HepG2 (cell line): ENCODE results near the gene KDM5C.

Experiments
- IKZF1 ChIP-seq: fragments of 450-650 bp; IDR thresholded peaks from 2 replicates; pipeline ENCODE4 v1.7.1; 2016
- PRMT3 ChIP-seq: sonication (generic); formaldehyde crosslinking; IDR thresholded peaks from 2 replicates; pipeline ENCODE4 v1.8.1; 2022; ENCODE audit warnings: low read depth, mild to moderate bottlenecking, moderate library complexity, missing genetic modification reagents, borderline replicate concordance
- TF ChIP-seq, protein P1 (sequence below): sonication (generic); formaldehyde crosslinking; IDR thresholded peaks from 2 replicates; pipeline ENCODE4 v1.4.0; 2020; ENCODE audit warnings: missing genetic modification reagents, mild to moderate bottlenecking, borderline replicate concordance

DNA sequence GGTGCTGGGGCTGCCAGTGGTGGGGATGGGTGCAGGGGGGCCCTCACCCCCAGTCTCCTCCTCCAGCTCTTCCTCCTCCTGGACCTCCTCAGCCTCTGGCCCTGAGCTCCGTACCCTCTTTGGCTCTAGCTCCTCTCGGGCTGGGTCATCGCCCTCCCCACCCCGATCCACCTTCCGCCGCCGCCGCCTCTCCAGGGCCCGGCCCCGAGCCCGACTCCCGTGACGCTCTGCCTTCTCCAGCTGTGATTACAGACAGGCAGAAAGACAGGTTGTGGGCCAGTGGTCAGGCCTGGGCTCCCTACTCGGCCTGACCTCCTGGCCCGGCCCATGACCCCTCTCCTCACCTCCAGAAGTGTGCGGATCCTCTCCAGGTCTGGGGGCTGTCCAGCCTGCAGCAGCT lies 31.9 kb downstream of the KDM5C start:
- TF ChIP-seq, protein P1, sequence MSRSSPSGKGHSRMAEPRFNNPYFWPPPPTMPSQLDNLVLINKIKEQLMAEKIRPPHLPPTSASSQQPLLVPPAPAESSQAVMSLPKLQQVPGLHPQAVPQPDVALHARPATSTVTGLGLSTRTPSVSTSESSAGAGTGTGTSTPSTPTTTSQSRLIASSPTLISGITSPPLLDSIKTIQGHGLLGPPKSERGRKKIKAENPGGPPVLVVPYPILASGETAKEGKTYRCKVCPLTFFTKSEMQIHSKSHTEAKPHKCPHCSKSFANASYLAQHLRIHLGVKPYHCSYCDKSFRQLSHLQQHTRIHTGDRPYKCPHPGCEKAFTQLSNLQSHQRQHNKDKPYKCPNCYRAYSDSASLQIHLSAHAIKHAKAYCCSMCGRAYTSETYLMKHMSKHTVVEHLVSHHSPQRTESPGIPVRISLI (CRISPR knock-in tag), result no peak
- TF ChIP-seq PRMT3 (CRISPR knock-in tag), result no peak
- no peak for TF ChIP-seq IKZF1
